HepG2 (cell line): ENCODE results near the gene SKI. TPM values are rescaled to one million over a fixed set of nuclear protein-coding genes. Genes with fewer than 3 reads are reported as not detected.
A peak's percentile ranks its signal among the peaks of the same experiment; 100 is the strongest.

Source experiments
- BHLHE40 ChIP-seq: IDR thresholded peaks from 2 replicates; pipeline ENCODE4 v1.6.1; 2011; ENCODE audit warnings: low read length, improper control_type of control experiment
- CTCF ChIP-seq: sonication (generic); formaldehyde crosslinking; IDR thresholded peaks from 2 replicates; pipeline ENCODE4 v1.5.0; 2020; ENCODE audit warnings: mild to moderate bottlenecking, missing genetic modification reagents, moderate library complexity
- EZH2 ChIP-seq: conservative IDR thresholded peaks from 2 replicates; pipeline ENCODE4 v1.6.1; 2012; ENCODE audit warnings: mild to moderate bottlenecking, low read depth, low read length, moderate library complexity
- HDAC6 ChIP-seq: fragments of 200-600 bp; sonication (generic); IDR thresholded peaks from 2 replicates; pipeline ENCODE4 v1.7.0; 2017; ENCODE audit warnings: mild to moderate bottlenecking, antibody characterized with exemption, low read length, low read depth
- PATZ1 ChIP-seq: sonication (generic); formaldehyde crosslinking; IDR thresholded peaks from 2 replicates; pipeline ENCODE4 v1.4.0; 2020; ENCODE audit warnings: missing genetic modification reagents
- TFDP1 ChIP-seq: IDR thresholded peaks from 2 replicates; pipeline ENCODE4 v1.6.1; 2016; ENCODE audit warnings: missing compliant biosample characterization, missing genetic modification reagents, borderline replicate concordance
- UBTF ChIP-seq: sonication (generic); formaldehyde crosslinking; IDR thresholded peaks from 2 replicates; pipeline ENCODE4 v1.4.0; 2020; ENCODE audit warnings: mild to moderate bottlenecking, missing genetic modification reagents
- ZBTB7B ChIP-seq: sonication (generic); formaldehyde crosslinking; IDR thresholded peaks from 2 replicates; pipeline ENCODE4 v1.4.0; 2020; ENCODE audit warnings: missing genetic modification reagents
- ZFY ChIP-seq: sonication (generic); formaldehyde crosslinking; IDR thresholded peaks from 2 replicates; pipeline ENCODE4 v1.4.0; 2020; ENCODE audit warnings: missing genetic modification reagents
- ZNF274 ChIP-seq: sonication (generic); formaldehyde crosslinking; IDR thresholded peaks from 2 replicates; pipeline ENCODE4 v1.5.1; 2020; ENCODE audit warnings: mild to moderate bottlenecking, missing genetic modification reagents
- ZSCAN9 ChIP-seq: IDR thresholded peaks from 2 replicates; pipeline ENCODE4 v1.6.1; 2016; ENCODE audit warnings: borderline replicate concordance
- polyA plus RNA-seq, 8 experiments: library from polyadenylated mRNA; depleted of rRNA in 3 of 8; stranded (reverse) in 7 of 8; unstranded in 1 of 8; fragments of >200 nt; fragmentation: Illumina TruSeq in 4 of 8; extraction: Trizol in 4 of 8; gene quantifications; 2 replicates each; pipeline versions ENCODE4 v1.2.1 to v1.2.3, GENCODE V29; 2011 to 2016; ENCODE audit warnings: low read depth in 4 of 8, missing spikeins in 1 of 8, mixed read lengths in 1 of 8; ENCODE audit not compliant: insufficient read depth in 1 of 8
- total RNA-seq, 5 experiments: library from RNA; depleted of rRNA; stranded (reverse); fragments of >200 nt; fragmentation: Illumina TruSeq; extraction: Trizol; gene quantifications; 2 replicates each; pipeline ENCODE4 v1.2.3, GENCODE V29; 2016; ENCODE audit warnings: low read depth in 1 of 5

Gene SKI
- total and polyA plus RNA-seq, 2 of the 13 experiments (the other 11 are each of a cell fraction or from before 2014, with no cell fraction given), result 4.7 to 6.9 TPM

GRCh38 chr1:2330519-2331199, 102.5 kb downstream of the SKI start (continued):
- TF ChIP-seq UBTF (CRISPR knock-in tag) (peak; percentile 34; the same call in 1 of the 2 replicates), ZBTB7B (CRISPR knock-in tag) (peak; percentile 42; the same call in 1 of the 2 replicates), ZFY (CRISPR knock-in tag) (peak; percentile 32; the same call in 1 of the 2 replicates), CTCF (CRISPR knock-in tag) (peak; percentile 24; the same call in 1 of the 2 replicates), EZH2 (0 out of 2 replicates have a peak, but pooled peaks have one; percentile 25), PATZ1 (CRISPR knock-in tag) (peak; percentile 76), ZNF274 (CRISPR knock-in tag) (0 out of 2 replicates have a peak, but pooled peaks have one; percentile 41), TFDP1 (0 out of 2 replicates have a peak, but pooled peaks have one; percentile 41), BHLHE40 (peak; percentile 97), ZSCAN9 (CRISPR knock-in tag) (0 out of 2 replicates have a peak, but pooled peaks have one; percentile 33), HDAC6 (no peak)
- TF ChIP-seq, all 625 proteins: peak for 37
